ENCODE results near the gene HS3ST3B1. TPM values are rescaled to one million over a fixed set of nuclear protein-coding genes. Genes with fewer than 3 reads are reported as not detected.

Gene HS3ST3B1
- total RNA-seq, 2 donors from 2014 or later: 0.78 to 2.8 TPM

- Histone ChIP-seq H3K27ac (peak overlapping the region in 1 of 2 donors; percentile 2), H3K9me3 (no peaks in the 10 kb centered on the region), H3K4me3 (peak overlapping the region; percentile 30 to 57), H3K4me1 (peaks cover 0 to 22% of the 10 kb centered on the region in 2 donors), H3K36me3 (no peaks in the 10 kb centered on the region), H3K27me3 (peaks cover 10 to 12% of the 10 kb centered on the region in 2 donors)
- TF ChIP-seq, protein P1, sequence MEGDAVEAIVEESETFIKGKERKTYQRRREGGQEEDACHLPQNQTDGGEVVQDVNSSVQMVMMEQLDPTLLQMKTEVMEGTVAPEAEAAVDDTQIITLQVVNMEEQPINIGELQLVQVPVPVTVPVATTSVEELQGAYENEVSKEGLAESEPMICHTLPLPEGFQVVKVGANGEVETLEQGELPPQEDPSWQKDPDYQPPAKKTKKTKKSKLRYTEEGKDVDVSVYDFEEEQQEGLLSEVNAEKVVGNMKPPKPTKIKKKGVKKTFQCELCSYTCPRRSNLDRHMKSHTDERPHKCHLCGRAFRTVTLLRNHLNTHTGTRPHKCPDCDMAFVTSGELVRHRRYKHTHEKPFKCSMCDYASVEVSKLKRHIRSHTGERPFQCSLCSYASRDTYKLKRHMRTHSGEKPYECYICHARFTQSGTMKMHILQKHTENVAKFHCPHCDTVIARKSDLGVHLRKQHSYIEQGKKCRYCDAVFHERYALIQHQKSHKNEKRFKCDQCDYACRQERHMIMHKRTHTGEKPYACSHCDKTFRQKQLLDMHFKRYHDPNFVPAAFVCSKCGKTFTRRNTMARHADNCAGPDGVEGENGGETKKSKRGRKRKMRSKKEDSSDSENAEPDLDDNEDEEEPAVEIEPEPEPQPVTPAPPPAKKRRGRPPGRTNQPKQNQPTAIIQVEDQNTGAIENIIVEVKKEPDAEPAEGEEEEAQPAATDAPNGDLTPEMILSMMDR (IDR thresholded peaks at IDR 0.05): no peak
- peak; percentile 85 for DNase-seq (ENCODE audit: low spot score)
Observed at GRCh38 chr17:14308965-14309879, 8.3 kb downstream of the HS3ST3B1 start.

GRCh38 chr17:14310101-14310500 lies 9.2 kb downstream of the HS3ST3B1 start:
- H3K4me1 ChIP-seq: peaks cover 0 to 21% of the 10 kb centered on the region in 2 donors
- H3K4me3 ChIP-seq: peak overlapping the region in 1 of 2 donors; percentile 57
- no peak for DNase-seq (ENCODE audit: low spot score)
- no peaks in the 10 kb centered on the region for H3K9me3 ChIP-seq
- peaks cover 1 to 5% of the 10 kb centered on the region in 2 donors for H3K27me3 ChIP-seq
- H3K27ac ChIP-seq: no peak overlapping the region
- H3K36me3 ChIP-seq: no peaks in the 10 kb centered on the region
- TF ChIP-seq, protein P1 (IDR thresholded peaks at IDR 0.05): no peak

- no peak overlapping the region for H3K4me3 ChIP-seq
- TF ChIP-seq, protein P1 (IDR thresholded peaks at IDR 0.05): no peak
- no peak overlapping the region for H3K27ac ChIP-seq
Observed at GRCh38 chr17:14310605-14311004, 9.7 kb downstream of the HS3ST3B1 start.

DNA sequence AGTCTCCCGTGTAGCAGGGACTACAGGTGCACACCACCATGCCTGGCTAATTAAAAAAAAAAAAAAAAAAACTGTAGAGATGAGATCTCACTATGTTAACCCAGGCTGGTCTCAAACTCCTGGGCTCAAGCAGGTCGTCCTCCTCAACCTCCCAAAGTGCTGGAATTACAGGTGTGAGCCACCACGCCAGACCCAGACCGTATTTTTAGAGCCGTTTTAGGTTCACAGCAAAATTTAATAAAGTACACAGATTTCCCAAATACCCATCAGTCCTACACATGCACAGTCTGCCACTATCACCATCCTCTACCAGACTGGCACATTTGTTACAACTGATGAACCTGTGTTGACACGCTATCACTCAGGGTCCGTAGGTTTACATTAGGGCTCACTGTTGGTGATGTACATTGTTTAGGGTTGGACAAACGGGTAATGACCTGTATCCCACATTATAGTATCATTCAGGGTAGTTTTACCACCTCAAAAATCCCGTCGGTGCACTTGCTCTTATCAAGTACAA lies 10.4 kb downstream of the HS3ST3B1 start:
- TF ChIP-seq, protein P1 (IDR thresholded peaks at IDR 0.05): no peak
- H3K4me1 ChIP-seq: peaks cover 0 to 21% of the 10 kb centered on the region in 2 donors
- no peak overlapping the region for H3K27ac ChIP-seq
- H3K9me3 ChIP-seq: no peaks in the 10 kb centered on the region
- H3K36me3 ChIP-seq: no peaks in the 10 kb centered on the region
- peaks cover 0 to 4% of the 10 kb centered on the region in 2 donors for H3K27me3 ChIP-seq
- H3K4me3 ChIP-seq: no peak overlapping the region
- DNase-seq (ENCODE audit: low spot score): no peak

More at GRCh38 chr17:14310605-14311004, 9.7 kb downstream of the HS3ST3B1 start:
- Histone ChIP-seq H3K4me1 (peaks cover 0 to 21% of the 10 kb centered on the region in 2 donors), H3K9me3 (no peaks in the 10 kb centered on the region), H3K27me3 (peaks cover 0 to 4% of the 10 kb centered on the region in 2 donors), H3K36me3 (no peaks in the 10 kb centered on the region)
- DNase-seq (ENCODE audit: low spot score): no peak

DNA sequence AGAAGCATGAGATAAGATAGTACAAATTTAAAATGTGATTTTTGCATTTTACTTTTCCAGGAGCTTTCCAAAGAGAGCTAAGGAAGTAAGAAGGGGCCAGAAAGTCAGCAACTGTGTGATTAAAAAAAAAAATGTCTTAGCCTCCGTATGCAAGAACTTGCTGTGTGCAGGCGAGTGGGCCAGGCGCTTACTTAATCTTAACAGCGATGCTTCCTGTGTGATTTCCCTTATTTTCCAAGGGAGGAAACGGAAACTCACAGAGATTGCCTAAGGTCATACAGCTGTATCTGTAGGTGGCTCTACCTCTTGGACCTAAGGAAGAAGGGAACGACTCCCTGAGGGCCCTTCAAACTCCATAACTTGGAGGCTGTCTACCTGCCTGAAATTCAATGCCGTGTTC lies 11.1 kb downstream of the HS3ST3B1 start:
- no peaks in the 10 kb centered on the region for H3K27me3 ChIP-seq
- H3K36me3 ChIP-seq: no peaks in the 10 kb centered on the region
- no peak overlapping the region for H3K4me3 ChIP-seq
- TF ChIP-seq, protein P1 (IDR thresholded peaks at IDR 0.05): no peak
- no peaks in the 10 kb centered on the region for H3K9me3 ChIP-seq
- H3K27ac ChIP-seq: no peak overlapping the region
- no peak for DNase-seq (ENCODE audit: low spot score)
- H3K4me1 ChIP-seq: peaks cover 0 to 21% of the 10 kb centered on the region in 2 donors
